Fibroblast of mammary gland (primary cell): ENCODE results near the gene FOXB2.

ENCODE experiments used
- DNase-seq: peaks from one replicate; pipeline ENCODE4 v3.0.0-alpha.2; 2010; ENCODE audit warnings: low read depth
- H3K4me3 ChIP-seq: 2 replicates; pipeline ENCODE4 v1.5.1; 2011; ENCODE audit warnings: low read depth, mild to moderate bottlenecking, low read length, moderate library complexity; ENCODE audit not compliant: control insufficient read depth
- CTCF ChIP-seq: conservative IDR thresholded peaks from 2 replicates; pipeline ENCODE4 v1.5.1; 2011; ENCODE audit warnings: low read depth, low read length, inconsistent platforms; ENCODE audit not compliant: control insufficient read depth, insufficient read depth

Gene FOXB2

GRCh38 chr9:76988941-76989340 lies 30.5 kb upstream of the FOXB2 start:
- H3K4me3 ChIP-seq: no peak overlapping the region
- no peak for TF ChIP-seq CTCF
- no peak for DNase-seq

GRCh38 chr9:76989501-76989900 lies 30.0 kb upstream of the FOXB2 start:
- DNase-seq: no peak
- no peak for TF ChIP-seq CTCF
- no peak overlapping the region for H3K4me3 ChIP-seq

- H3K4me3 ChIP-seq: no peak overlapping the region
- DNase-seq: peak; percentile 48
- peak; percentile 72 for TF ChIP-seq CTCF
Measured at GRCh38 chr9:76996700-76997099, 22.8 kb upstream of the FOXB2 start.

GRCh38 chr9:76999261-76999660 lies 20.2 kb upstream of the FOXB2 start:
- TF ChIP-seq CTCF: no peak

GRCh38 chr9:77000330-77000729 lies 19.1 kb upstream of the FOXB2 start:
- TF ChIP-seq CTCF: no peak
- H3K4me3 ChIP-seq: no peak overlapping the region
- DNase-seq: no peak

More at GRCh38 chr9:76999261-76999660, 20.2 kb upstream of the FOXB2 start:
- H3K4me3 ChIP-seq: no peak overlapping the region
- DNase-seq: no peak

GRCh38 chr9:77003366-77003765 lies 16.1 kb upstream of the FOXB2 start:
- DNase-seq: no peak
- no peak overlapping the region for H3K4me3 ChIP-seq
- TF ChIP-seq CTCF: no peak

GRCh38 chr9:77005216-77005615 lies 14.2 kb upstream of the FOXB2 start:
- H3K4me3 ChIP-seq: no peak overlapping the region
- TF ChIP-seq CTCF: no peak
- peak; percentile 72 for DNase-seq
